Adipocyte (in vitro differentiated cells): ENCODE data around the gene NAP1L1.
"Not testable (repeated sequence)": the region's sequence is repeated elsewhere in the genome, so short reads cannot be mapped to it uniquely, and the experiment has no call there.

ENCODE experiments used
- DNase-seq: peaks from one replicate; pipeline ENCODE4 v3.0.0-alpha.2; 2015; ENCODE audit warnings: low read depth
- H3K27me3 ChIP-seq: replicated peaks from 2 replicates; pipeline ENCODE4 v1.7.0; 2013; ENCODE audit warnings: mild to moderate bottlenecking, low read length, moderate library complexity; ENCODE audit not compliant: control insufficient read depth, insufficient read depth
- H3K36me3 ChIP-seq: 2 replicates; pipeline ENCODE4 v1.7.0; 2013; ENCODE audit warnings: low read length, mild to moderate bottlenecking, moderate library complexity; ENCODE audit not compliant: control insufficient read depth, insufficient read depth, severe bottlenecking
- H3K4me1 ChIP-seq: 2 replicates; pipeline ENCODE4 v1.7.0; 2013; ENCODE audit warnings: mild to moderate bottlenecking, low read length, moderate library complexity; ENCODE audit not compliant: control insufficient read depth, insufficient read depth
- H3K4me3 ChIP-seq: 2 replicates; pipeline ENCODE4 v1.7.0; 2013; ENCODE audit warnings: mild to moderate bottlenecking, low read length, moderate library complexity
- H3K9ac ChIP-seq: 2 replicates; pipeline ENCODE4 v1.7.0; 2013; ENCODE audit warnings: mild to moderate bottlenecking, low read length, moderate library complexity
- H3K9me3 ChIP-seq: 2 replicates; pipeline ENCODE4 v1.7.0; 2013; ENCODE audit warnings: mild to moderate bottlenecking, low read length, moderate library complexity; ENCODE audit not compliant: control insufficient read depth

Gene NAP1L1

DNA sequence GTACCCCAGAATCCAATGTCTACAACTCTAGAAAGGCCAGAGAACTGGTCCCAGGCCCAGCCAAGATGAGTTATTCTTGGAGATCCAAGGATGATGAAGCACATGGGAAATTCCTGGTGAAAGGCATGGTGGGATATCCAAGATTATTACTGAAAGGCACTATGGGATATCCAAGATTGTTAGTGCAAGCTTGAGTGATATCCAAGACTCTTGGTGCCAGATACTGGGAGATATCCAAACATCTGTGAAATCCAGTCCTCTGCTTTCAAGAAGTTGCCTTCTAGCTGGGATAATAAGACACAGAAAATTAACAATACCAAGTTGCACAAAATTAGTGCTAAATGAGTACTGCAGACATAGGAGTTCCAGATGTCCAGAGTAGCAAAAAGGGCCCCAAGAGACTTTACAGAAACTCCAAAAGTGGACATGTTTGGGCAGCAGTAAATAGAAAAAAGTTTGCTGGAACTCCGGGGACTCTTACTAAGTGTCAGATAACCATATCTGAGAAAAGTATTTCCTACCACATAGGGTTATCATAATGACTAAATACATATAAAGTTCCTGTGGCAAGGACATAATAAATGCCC, 87.5 kb downstream of the NAP1L1 start:
- no peaks in the 10 kb centered on the region for H3K9me3 ChIP-seq
- H3K27me3 ChIP-seq: no peaks in the 10 kb centered on the region
- peak; percentile 15 for DNase-seq
- H3K4me1 ChIP-seq: peaks cover 37% of the 10 kb centered on the region
- no peak overlapping the region for H3K4me3 ChIP-seq
- no peaks in the 10 kb centered on the region for H3K36me3 ChIP-seq
- H3K9ac ChIP-seq: no peak overlapping the region

DNA sequence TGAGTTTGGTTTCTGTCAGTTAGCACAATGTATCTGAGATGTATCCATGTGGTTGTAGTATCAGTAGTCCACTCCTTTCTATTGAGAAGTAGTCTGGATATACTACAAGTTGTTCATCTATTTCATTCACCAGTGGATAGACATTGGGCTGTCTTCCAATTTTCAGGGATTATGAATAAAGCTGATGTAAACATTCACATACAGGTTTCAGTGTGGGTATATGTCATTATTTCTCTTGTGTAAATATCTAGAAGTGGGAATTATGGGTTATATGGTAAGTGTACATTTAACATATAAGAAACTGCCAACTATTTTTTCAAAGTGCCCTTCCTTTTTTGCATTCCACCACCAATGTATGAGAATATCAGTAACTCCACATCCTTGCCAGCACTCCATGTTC, 88.8 kb downstream of the NAP1L1 start:
- Histone ChIP-seq H3K9ac (no peak overlapping the region), H3K4me3 (no peak overlapping the region), H3K36me3 (no peaks in the 10 kb centered on the region), H3K4me1 (peaks cover 37% of the 10 kb centered on the region), H3K9me3 (no peaks in the 10 kb centered on the region), H3K27me3 (no peaks in the 10 kb centered on the region)
- no peak for DNase-seq

DNA sequence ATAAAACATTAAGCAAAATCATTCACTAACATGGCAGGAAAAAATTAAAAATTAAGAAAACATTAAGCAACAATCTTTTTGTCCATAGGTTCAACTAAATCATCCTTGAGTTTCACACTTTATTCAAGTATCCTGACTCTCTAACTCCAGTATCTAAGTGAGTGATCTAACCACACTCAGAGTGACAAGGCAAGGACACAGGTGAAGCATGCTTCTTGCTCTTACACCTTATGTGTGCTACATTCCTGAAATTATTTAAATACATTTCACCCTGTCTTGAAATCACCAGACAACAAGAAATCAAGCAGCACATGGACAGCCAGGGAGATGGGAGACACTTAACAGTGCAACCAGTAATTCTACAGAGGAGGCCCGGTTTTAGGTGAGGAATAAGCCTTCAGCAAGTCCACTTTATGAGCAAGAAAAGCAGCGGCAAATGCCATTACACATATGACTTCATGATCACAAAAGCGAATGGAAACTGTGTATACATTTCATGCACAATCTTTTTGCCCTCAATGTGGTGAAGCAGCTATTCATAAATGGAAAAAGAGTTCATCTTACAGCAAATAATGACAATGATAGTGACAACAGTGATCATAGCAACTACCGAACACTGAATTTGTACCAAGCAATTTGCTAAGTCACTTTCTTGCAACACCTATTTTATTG, 90.3 kb downstream of the NAP1L1 start:
- no peaks in the 10 kb centered on the region for H3K36me3 ChIP-seq
- no peak overlapping the region for H3K9ac ChIP-seq
- no peaks in the 10 kb centered on the region for H3K27me3 ChIP-seq
- H3K9me3 ChIP-seq: no peaks in the 10 kb centered on the region
- DNase-seq: no peak
- no peak overlapping the region for H3K4me3 ChIP-seq
- H3K4me1 ChIP-seq: peaks cover 34% of the 10 kb centered on the region

DNA sequence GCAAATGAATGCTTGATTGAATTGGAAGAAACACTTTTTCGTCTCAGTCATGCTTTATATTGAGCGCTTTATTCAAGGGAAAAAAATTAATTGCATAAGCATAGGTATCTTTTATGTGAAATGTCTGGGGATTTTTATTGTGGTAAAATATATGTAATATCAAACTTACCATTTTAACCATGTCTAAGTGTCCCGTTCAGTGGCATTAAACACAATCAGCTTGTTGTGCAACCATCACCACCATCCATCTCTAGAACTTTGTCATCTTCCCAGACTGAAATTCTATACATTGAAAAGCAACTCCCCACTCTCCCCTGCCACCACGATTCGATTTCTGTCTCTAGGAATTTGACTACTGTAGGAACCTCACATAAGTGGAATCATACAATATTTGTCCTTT, 92.7 kb downstream of the NAP1L1 start:
- H3K27me3 ChIP-seq: no peaks in the 10 kb centered on the region
- no peaks in the 10 kb centered on the region for H3K9me3 ChIP-seq
- H3K4me1 ChIP-seq: peaks cover 11% of the 10 kb centered on the region
- H3K4me3 ChIP-seq: no peak overlapping the region
- H3K36me3 ChIP-seq: no peaks in the 10 kb centered on the region
- no peak for DNase-seq
- no peak overlapping the region for H3K9ac ChIP-seq

DNA sequence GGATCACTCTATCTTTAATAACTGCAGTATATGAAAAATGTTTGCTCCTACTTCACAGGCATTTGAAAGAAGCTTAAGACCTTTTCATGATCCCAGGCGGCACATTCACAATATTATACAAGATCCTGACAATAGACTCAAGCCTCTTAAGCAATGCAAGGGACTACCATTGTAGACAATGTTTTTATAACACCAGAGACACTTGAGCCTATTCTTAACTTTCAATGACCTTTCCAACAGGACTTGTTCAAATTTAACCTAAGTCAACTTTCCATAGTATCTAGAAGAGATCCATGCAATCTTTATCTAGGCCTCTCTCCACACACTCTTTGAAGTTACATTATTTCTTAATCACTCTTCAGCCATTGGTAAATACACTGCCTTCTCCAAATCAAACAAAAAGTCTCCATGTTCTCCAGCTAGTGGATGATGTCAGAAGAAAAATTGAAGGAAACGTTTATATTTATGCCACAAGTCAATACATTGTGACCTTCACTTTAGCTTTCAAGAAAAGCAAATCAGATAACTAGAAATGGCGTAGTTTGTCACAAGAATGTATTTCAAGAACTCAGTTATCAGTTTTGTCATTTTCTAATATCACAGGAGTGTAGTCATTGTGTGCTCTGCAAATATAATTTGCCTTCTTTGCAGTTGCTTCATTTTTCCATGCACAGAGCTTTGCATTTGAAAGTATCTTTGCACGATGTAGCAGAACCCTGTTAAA, 94.1 kb downstream of the NAP1L1 start:
- H3K9ac ChIP-seq: no peak overlapping the region
- DNase-seq: no peak
- no peaks in the 10 kb centered on the region for H3K9me3 ChIP-seq
- no peaks in the 10 kb centered on the region for H3K27me3 ChIP-seq
- no peak overlapping the region for H3K4me3 ChIP-seq
- peaks cover 8% of the 10 kb centered on the region for H3K4me1 ChIP-seq
- no peaks in the 10 kb centered on the region for H3K36me3 ChIP-seq

DNA sequence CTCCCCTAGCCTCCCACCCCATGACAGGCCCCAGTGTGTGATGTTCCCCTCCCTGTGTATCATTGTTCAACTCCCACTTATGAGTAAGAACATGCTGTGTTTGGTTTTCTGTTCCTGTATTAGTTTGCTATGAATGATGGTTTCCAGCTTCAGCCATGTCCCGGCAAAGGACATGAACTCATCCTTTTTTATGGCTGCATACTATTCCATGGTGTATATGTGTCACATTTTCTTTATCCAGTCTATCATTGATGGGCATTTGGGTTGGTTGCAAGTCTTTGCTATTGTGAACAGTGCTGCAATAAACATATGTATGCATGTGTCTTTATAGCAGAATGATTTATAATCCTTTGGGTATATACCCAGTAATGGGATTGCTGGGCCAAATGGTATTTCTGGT, 96.8 kb downstream of the NAP1L1 start:
- not testable (repeated sequence) for DNase-seq, H3K36me3 ChIP-seq, H3K27me3 ChIP-seq, H3K4me1 ChIP-seq, H3K4me3 ChIP-seq, H3K9ac ChIP-seq, H3K9me3 ChIP-seq
